Esophagus muscularis mucosa (tissue), 4 donors: ENCODE data around the gene ABCG2. TPM values are rescaled to one million over a fixed set of nuclear protein-coding genes. Genes with fewer than 3 reads are reported as not detected.
"Not testable (repeated sequence)": the region's sequence is repeated elsewhere in the genome, so short reads cannot be mapped to it uniquely, and the experiment has no call there.

Experiments
- DNase-seq: peaks from one replicate; pipeline ENCODE4 v3.0.0-alpha.2; 2017; ENCODE audit errors: extremely low spot score
- H3K27ac ChIP-seq, 4 donors: fragments of 200-600 bp; sonication (generic); replicated peaks in 1 of 4; 1 replicate in 3 of 4; 2 replicates in 1 of 4; pipeline ENCODE4 v1.5.1; 2016 to 2019; ENCODE audit warnings: mild to moderate bottlenecking in 1 of 4
- H3K27me3 ChIP-seq, 4 donors: fragments of 200-600 bp; sonication (generic); one replicate each; pipeline versions ENCODE4 v1.5.1 to v1.6.0; 2016 to 2019
- H3K36me3 ChIP-seq, 4 donors: fragments of 200-600 bp; sonication (generic); one replicate each; pipeline ENCODE4 v1.5.1; 2016 to 2019
- H3K4me1 ChIP-seq, 4 donors: fragments of 200-600 bp; sonication (generic); one replicate each; pipeline ENCODE4 v1.5.1; 2016 to 2019
- H3K4me3 ChIP-seq, 4 donors: fragments of 200-600 bp; sonication (generic); 1 replicate in 2 of 4; 2 replicates in 2 of 4; pipeline ENCODE4 v1.5.1; 2016 to 2019; ENCODE audit warnings: mild to moderate bottlenecking in 4 of 4, moderate library complexity in 1 of 4
- H3K9me3 ChIP-seq, 4 donors: fragments of 200-600 bp; sonication (generic); 1 replicate in 3 of 4; 2 replicates in 1 of 4; pipeline ENCODE4 v1.5.1; 2016 to 2019
- CTCF ChIP-seq, 3 experiments: fragments of 200-600 bp in 2 of 3; fragments of 450-650 bp in 1 of 3; sonication (generic) in 2 of 3; IDR thresholded peaks; one replicate each; pipeline ENCODE4 v1.5.1; 2017 to 2019; ENCODE audit warnings: antibody characterized with exemption in 3 of 3, mild to moderate bottlenecking in 2 of 3, moderate library complexity in 1 of 3
- EP300 ChIP-seq: sonication (generic); formaldehyde crosslinking; IDR thresholded peaks from one replicate; pipeline ENCODE4 v1.6.1; 2017; ENCODE audit warnings: antibody characterized with exemption
- POLR2A ChIP-seq: fragments of 450-650 bp; IDR thresholded peaks from one replicate; pipeline ENCODE4 v1.6.1; 2017; ENCODE audit warnings: antibody characterized with exemption, moderate library complexity, mild to moderate bottlenecking, low read depth
- POLR2AphosphoS5 ChIP-seq, 2 donors: sonication (generic); formaldehyde crosslinking; IDR thresholded peaks; one replicate each; pipeline ENCODE4 v1.6.1; 2017; ENCODE audit warnings: antibody characterized with exemption in 2 of 2
- WGBS: methylation state at CpG from one replicate; pipeline ENCODE4 v1.1.5; 2018; 5-methylcytosine and 5-hydroxymethylcytosine counted together
- intact Hi-C: fragments of 100-400 bp; cut with DNase I; formaldehyde crosslinking; loops from one replicate; pipeline ENCODE4 v1.15.1; 2023
- total RNA-seq, 4 donors: library from RNA; depleted of rRNA; stranded (reverse); fragments of >200 nt; gene quantifications; one replicate each; pipeline versions ENCODE4 v1.1.0 to v1.2.1, GENCODE V29; 2016

Gene ABCG2
- total RNA-seq, 4 donors from 2014 or later: 0.83 to 5.2 (median 2.7) TPM

GRCh38 chr4:88112856-88113255 is 45.6 kb downstream of the ABCG2 start:
- Histone ChIP-seq H3K9me3 (no peaks in the 10 kb centered on the region), H3K4me3 (no peak overlapping the region), H3K4me1 (no peaks in the 10 kb centered on the region), H3K36me3 (no peaks in the 10 kb centered on the region), H3K27me3 (no peaks in the 10 kb centered on the region), H3K27ac (no peak overlapping the region)
- WGBS: 96% methylated on average over 5 of the region's 5 CpGs
- TF ChIP-seq POLR2AphosphoS5 (IDR thresholded peaks at IDR 0.05) (no peak), POLR2A (no peak), CTCF (IDR thresholded peaks at IDR 0.05) (no peak), EP300 (no peak)
- intact Hi-C loops: no loop called here
- DNase-seq: no peak

DNA sequence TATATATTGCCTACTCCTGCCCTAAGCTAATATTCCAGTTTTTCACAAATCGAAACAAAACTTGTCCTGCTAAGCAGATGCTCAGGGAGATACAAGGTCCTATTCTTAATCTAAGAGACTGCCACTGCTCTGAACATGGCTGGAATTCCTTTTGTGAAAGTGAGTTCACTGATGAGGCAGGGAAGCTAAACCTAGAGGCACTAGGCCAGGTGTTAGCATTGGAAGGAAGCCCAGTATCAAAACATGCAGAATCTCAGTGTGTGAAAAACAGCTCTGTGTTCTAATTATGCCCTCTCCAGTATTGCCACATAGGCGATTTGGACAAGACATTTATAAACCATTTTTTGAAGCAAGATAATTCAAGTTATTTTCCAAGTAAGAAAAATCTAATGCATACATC is 47.6 kb downstream of the ABCG2 start:
- H3K27ac ChIP-seq: no peak overlapping the region
- no peaks in the 10 kb centered on the region for H3K36me3 ChIP-seq
- H3K4me3 ChIP-seq: no peak overlapping the region
- 69% methylated on average over 2 of the region's 2 CpGs for WGBS
- H3K4me1 ChIP-seq: peaks cover 0 to 5% (median 2%) of the 10 kb centered on the region in 4 donors
- intact Hi-C loops: no loop called here
- H3K27me3 ChIP-seq: no peaks in the 10 kb centered on the region
- TF ChIP-seq POLR2AphosphoS5 (IDR thresholded peaks at IDR 0.05) (no peak), POLR2A (no peak), CTCF (IDR thresholded peaks at IDR 0.05) (no peak), EP300 (no peak)
- H3K9me3 ChIP-seq: no peaks in the 10 kb centered on the region
- no peak for DNase-seq

- Histone ChIP-seq H3K36me3 (no peaks in the 10 kb centered on the region), H3K27me3 (no peaks in the 10 kb centered on the region), H3K4me3 (no peak overlapping the region), H3K27ac (no peak overlapping the region), H3K4me1 (peaks cover 0 to 5% (median 2%) of the 10 kb centered on the region in 4 donors), H3K9me3 (no peaks in the 10 kb centered on the region)
- no peak for DNase-seq
- 80% methylated on average over 5 of the region's 5 CpGs for WGBS
- TF ChIP-seq EP300 (no peak), POLR2AphosphoS5 (IDR thresholded peaks at IDR 0.05) (no peak), CTCF (IDR thresholded peaks at IDR 0.05) (no peak), POLR2A (no peak)
- intact Hi-C loops: no loop called here
These were observed 49.1 kb downstream of the ABCG2 start for GRCh38 chr4:88109123-88109881.

DNA sequence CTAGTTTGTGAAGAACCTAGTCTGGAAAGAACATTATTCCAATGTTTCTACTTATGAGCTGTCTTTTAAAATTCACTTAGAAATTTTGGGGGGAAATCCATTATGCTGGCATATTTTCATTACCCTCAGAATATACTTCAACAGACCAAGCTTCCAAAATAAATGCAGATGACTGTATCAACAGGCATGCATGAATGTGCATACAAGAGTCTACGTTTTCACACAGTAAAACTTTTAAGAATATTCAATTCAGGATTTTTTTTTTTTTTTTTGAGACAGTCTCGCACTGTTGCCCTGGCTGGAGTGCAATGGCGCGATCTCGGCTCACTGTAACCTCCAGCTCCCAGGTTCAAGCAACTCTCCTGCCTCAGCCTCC is 49.7 kb downstream of the ABCG2 start:
- no peak for TF ChIP-seq POLR2A
- TF ChIP-seq CTCF (IDR thresholded peaks at IDR 0.05): no peak
- TF ChIP-seq EP300: no peak
- no peak for TF ChIP-seq POLR2AphosphoS5 (IDR thresholded peaks at IDR 0.05)
- H3K4me3 ChIP-seq: no peak overlapping the region
- H3K4me1 ChIP-seq: peaks cover 0 to 5% (median 2%) of the 10 kb centered on the region in 4 donors
- no peaks in the 10 kb centered on the region for H3K36me3 ChIP-seq
- H3K9me3 ChIP-seq: no peaks in the 10 kb centered on the region
- 91% methylated on average over 5 of the region's 5 CpGs for WGBS
- DNase-seq: no peak
- no peak overlapping the region for H3K27ac ChIP-seq
- intact Hi-C loops: no loop called here
- no peaks in the 10 kb centered on the region for H3K27me3 ChIP-seq

DNA sequence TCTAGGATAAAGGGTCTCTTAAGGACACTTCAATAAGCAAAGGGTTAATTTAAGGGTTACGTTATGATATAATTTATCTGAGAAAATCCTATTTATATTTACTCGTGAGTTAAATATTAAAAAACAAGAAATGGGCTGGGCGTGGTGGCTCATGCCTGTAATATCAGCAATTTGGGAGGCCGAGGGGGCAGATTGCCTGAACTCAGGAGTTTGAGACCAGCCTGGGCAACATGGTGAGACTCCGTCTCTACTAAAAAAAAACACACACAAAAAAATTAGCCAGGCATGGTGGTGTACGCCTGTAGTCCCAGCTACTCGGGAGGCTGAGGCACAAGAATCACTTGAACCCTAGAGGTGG is 50.4 kb downstream of the ABCG2 start:
- H3K27ac ChIP-seq, H3K4me3 ChIP-seq, H3K9me3 ChIP-seq, intact Hi-C loops, H3K27me3 ChIP-seq, H3K4me1 ChIP-seq, DNase-seq, H3K36me3 ChIP-seq: not testable (repeated sequence)
- 92% methylated on average over 7 of the region's 7 CpGs for WGBS
